ENCODE results near the gene EIF4ENIF1.
"Not testable (repeated sequence)": the region's sequence is repeated elsewhere in the genome, so short reads cannot be mapped to it uniquely, and the experiment has no call there.

Gene EIF4ENIF1

GRCh38 chr22:31489632-31490495 lies at the start of gene EIF4ENIF1:
EIF4ENIF1 (minus strand) TSS chr22:31489842; CDS start chr22:31488718, 1,124 bp downstream.
- DNase-seq, result peak; percentile 84

GRCh38 chr22:31538815-31539214 lies 49.2 kb upstream of the EIF4ENIF1 start:
- no peak for DNase-seq

- DNase-seq, result no peak
Measured at GRCh38 chr22:31537019-31537535, 47.4 kb upstream of the EIF4ENIF1 start.

GRCh38 chr22:31533374-31533773 lies 43.7 kb upstream of the EIF4ENIF1 start:
- DNase-seq, result no peak

GRCh38 chr22:31532060-31532459 lies 42.4 kb upstream of the EIF4ENIF1 start:
- no peak for DNase-seq

- no peak for DNase-seq
Measured at GRCh38 chr22:31530823-31531195, 41.2 kb upstream of the EIF4ENIF1 start.

- DNase-seq, result no peak
Measured at GRCh38 chr22:31526270-31526669, 36.6 kb upstream of the EIF4ENIF1 start.

- not testable (repeated sequence) for DNase-seq
Measured at GRCh38 chr22:31524132-31524531, 34.5 kb upstream of the EIF4ENIF1 start.

- no peak for DNase-seq
Measured at GRCh38 chr22:31520051-31520450, 30.4 kb upstream of the EIF4ENIF1 start.

GRCh38 chr22:31509061-31509762 lies 19.6 kb upstream of the EIF4ENIF1 start:
- no peak for DNase-seq

GRCh38 chr22:31508536-31508935 lies 18.9 kb upstream of the EIF4ENIF1 start:
- DNase-seq, result no peak

- DNase-seq, result not testable (repeated sequence)
Measured at GRCh38 chr22:31507517-31507916, 17.9 kb upstream of the EIF4ENIF1 start.

GRCh38 chr22:31504282-31504681 lies 14.6 kb upstream of the EIF4ENIF1 start:
- no peak for DNase-seq

- DNase-seq, result no peak
Measured at GRCh38 chr22:31503211-31503964, 13.7 kb upstream of the EIF4ENIF1 start.

GRCh38 chr22:31501738-31502137 lies 12.1 kb upstream of the EIF4ENIF1 start:
- no peak for DNase-seq

GRCh38 chr22:31497148-31497938 lies 7.7 kb upstream of the EIF4ENIF1 start:
- DNase-seq, result no peak

- no peak for DNase-seq
Measured at GRCh38 chr22:31496735-31497146, 7.1 kb upstream of the EIF4ENIF1 start.

GRCh38 chr22:31496007-31496734 lies 6.5 kb upstream of the EIF4ENIF1 start, which contains the start of gene SFI1:
SFI1 (plus strand) TSS chr22:31496536; CDS start chr22:31508285, 11,749 bp downstream.
- peak; percentile 88 for DNase-seq

GRCh38 chr22:31495343-31495742 lies 5.7 kb upstream of the EIF4ENIF1 start:
- no peak for DNase-seq

- DNase-seq, result not testable (repeated sequence)
Measured at GRCh38 chr22:31493355-31493754, 3.7 kb upstream of the EIF4ENIF1 start.

- DNase-seq, result no peak
Measured at GRCh38 chr22:31492151-31492550, 2.5 kb upstream of the EIF4ENIF1 start.
